Activated CD8-positive, alpha-beta memory T cell treated with anti-CD3 and anti-CD28 coated beads, Interleukin-2, amount 50 U/mL, for 24 hours (primary cell): ENCODE results near the gene GSK3B.

ENCODE experiments used
- DNase-seq: peaks from one replicate; pipeline ENCODE4 v3.0.0-alpha.2; 2020; ENCODE audit errors: extremely low read depth

The GSK3B gene

GRCh38 chr3:119779731-119780383 lies 314.4 kb downstream of the GSK3B start:
- no peak for DNase-seq

- no peak for DNase-seq
Measured at GRCh38 chr3:119778811-119779210, 315.4 kb downstream of the GSK3B start.

GRCh38 chr3:119778176-119778575 lies 316.1 kb downstream of the GSK3B start:
- DNase-seq, result no peak

GRCh38 chr3:119776304-119776703 lies 317.9 kb downstream of the GSK3B start:
- no peak for DNase-seq

GRCh38 chr3:119774444-119774843 lies 319.8 kb downstream of the GSK3B start:
- DNase-seq, result no peak
